ENCODE data around the gene CCDC138. TPM values are rescaled to one million over a fixed set of nuclear protein-coding genes. Genes with fewer than 3 reads are reported as not detected.

CCDC138 gene
- total RNA-seq, 2 donors from 2014 or later, result 4.2 to 4.5 TPM

GRCh38 chr2:108889907-108890306, 103.3 kb downstream of the CCDC138 start:
- Histone ChIP-seq H3K4me3 (no peak overlapping the region), H3K9me3 (no peaks in the 10 kb centered on the region), H3K4me1 (replicated peaks) (no peaks in the 10 kb centered on the region), H3K27me3 (replicated peaks; ENCODE audit: insufficient read depth) (no peaks in the 10 kb centered on the region), H3K36me3 (no peaks in the 10 kb centered on the region), H3K27ac (no peak overlapping the region)
- intact Hi-C loops (cut with DNase I), result no loop called here
- DNase-seq (ENCODE audit: low spot score), result no peak
- TF ChIP-seq POLR2AphosphoS5 (IDR thresholded peaks at IDR 0.05) (no peak), CTCF (IDR thresholded peaks at IDR 0.05) (no peak), POLR2A (IDR thresholded peaks at IDR 0.05) (no peak)
- WGBS, result 100% methylated on average over 1 of the region's 1 CpG

- intact Hi-C loops (cut with DNase I), result no loop called here
- Histone ChIP-seq H3K36me3 (no peaks in the 10 kb centered on the region), H3K9me3 (no peaks in the 10 kb centered on the region), H3K4me1 (replicated peaks) (no peaks in the 10 kb centered on the region), H3K4me3 (no peak overlapping the region), H3K27me3 (replicated peaks; ENCODE audit: insufficient read depth) (no peaks in the 10 kb centered on the region), H3K27ac (no peak overlapping the region)
- DNase-seq (ENCODE audit: low spot score), result no peak
- TF ChIP-seq CTCF (IDR thresholded peaks at IDR 0.05) (no peak), POLR2A (IDR thresholded peaks at IDR 0.05) (no peak), POLR2AphosphoS5 (IDR thresholded peaks at IDR 0.05) (no peak)
- 41% methylated on average over 1 of the region's 1 CpG for WGBS
These were observed 106.7 kb downstream of the CCDC138 start for GRCh38 chr2:108893277-108893676.

GRCh38 chr2:108894766-108895165, 108.2 kb downstream of the CCDC138 start:
- H3K27me3 ChIP-seq (replicated peaks; ENCODE audit: insufficient read depth), result no peaks in the 10 kb centered on the region
- H3K4me3 ChIP-seq, result no peak overlapping the region
- H3K4me1 ChIP-seq (replicated peaks), result no peaks in the 10 kb centered on the region
- DNase-seq (ENCODE audit: low spot score), result no peak
- intact Hi-C loops (cut with DNase I), result no loop called here
- WGBS, result 65% methylated on average over 3 of the region's 3 CpGs
- no peak overlapping the region for H3K27ac ChIP-seq
- TF ChIP-seq POLR2AphosphoS5 (IDR thresholded peaks at IDR 0.05), result no peak
- TF ChIP-seq POLR2A (IDR thresholded peaks at IDR 0.05), result no peak
- no peak for TF ChIP-seq CTCF (IDR thresholded peaks at IDR 0.05)
- no peaks in the 10 kb centered on the region for H3K9me3 ChIP-seq
- no peaks in the 10 kb centered on the region for H3K36me3 ChIP-seq

- Histone ChIP-seq H3K4me1 (replicated peaks) (no peaks in the 10 kb centered on the region), H3K27me3 (replicated peaks; ENCODE audit: insufficient read depth) (no peaks in the 10 kb centered on the region), H3K36me3 (no peaks in the 10 kb centered on the region), H3K9me3 (no peaks in the 10 kb centered on the region), H3K27ac (no peak overlapping the region), H3K4me3 (no peak overlapping the region)
- whole genome bisulfite sequencing, result 64% methylated on average over 2 of the region's 2 CpGs
- TF ChIP-seq POLR2AphosphoS5 (IDR thresholded peaks at IDR 0.05) (no peak), CTCF (IDR thresholded peaks at IDR 0.05) (no peak), POLR2A (IDR thresholded peaks at IDR 0.05) (no peak)
- DNase-seq (ENCODE audit: low spot score), result no peak
- intact Hi-C loops (cut with DNase I), result no loop called here
These were observed 108.6 kb downstream of the CCDC138 start for GRCh38 chr2:108895188-108895587.

- intact Hi-C loops (cut with DNase I), result no loop called here
- no peak overlapping the region for H3K27ac ChIP-seq
- no peak overlapping the region for H3K4me3 ChIP-seq
- H3K4me1 ChIP-seq (replicated peaks), result no peaks in the 10 kb centered on the region
- TF ChIP-seq CTCF (IDR thresholded peaks at IDR 0.05), result no peak
- no peak for TF ChIP-seq POLR2AphosphoS5 (IDR thresholded peaks at IDR 0.05)
- TF ChIP-seq POLR2A (IDR thresholded peaks at IDR 0.05), result no peak
- no peak for DNase-seq (ENCODE audit: low spot score)
- no peaks in the 10 kb centered on the region for H3K27me3 ChIP-seq (replicated peaks; ENCODE audit: insufficient read depth)
- H3K9me3 ChIP-seq, result no peaks in the 10 kb centered on the region
- no peaks in the 10 kb centered on the region for H3K36me3 ChIP-seq
- 92% methylated on average over 13 of the region's 13 CpGs for WGBS
These were observed 110.2 kb downstream of the CCDC138 start for GRCh38 chr2:108896741-108897140.
